Non-pigmented ciliary epithelial cell (primary cell): ENCODE measurements around the gene RNH1.
A peak's percentile ranks its signal among the peaks of the same experiment; 100 is the strongest.

Experiments used
- DNase-seq: peaks from one replicate; pipeline ENCODE4 v3.0.0-alpha.2; 2010; ENCODE audit warnings: low read depth

Gene RNH1

DNA sequence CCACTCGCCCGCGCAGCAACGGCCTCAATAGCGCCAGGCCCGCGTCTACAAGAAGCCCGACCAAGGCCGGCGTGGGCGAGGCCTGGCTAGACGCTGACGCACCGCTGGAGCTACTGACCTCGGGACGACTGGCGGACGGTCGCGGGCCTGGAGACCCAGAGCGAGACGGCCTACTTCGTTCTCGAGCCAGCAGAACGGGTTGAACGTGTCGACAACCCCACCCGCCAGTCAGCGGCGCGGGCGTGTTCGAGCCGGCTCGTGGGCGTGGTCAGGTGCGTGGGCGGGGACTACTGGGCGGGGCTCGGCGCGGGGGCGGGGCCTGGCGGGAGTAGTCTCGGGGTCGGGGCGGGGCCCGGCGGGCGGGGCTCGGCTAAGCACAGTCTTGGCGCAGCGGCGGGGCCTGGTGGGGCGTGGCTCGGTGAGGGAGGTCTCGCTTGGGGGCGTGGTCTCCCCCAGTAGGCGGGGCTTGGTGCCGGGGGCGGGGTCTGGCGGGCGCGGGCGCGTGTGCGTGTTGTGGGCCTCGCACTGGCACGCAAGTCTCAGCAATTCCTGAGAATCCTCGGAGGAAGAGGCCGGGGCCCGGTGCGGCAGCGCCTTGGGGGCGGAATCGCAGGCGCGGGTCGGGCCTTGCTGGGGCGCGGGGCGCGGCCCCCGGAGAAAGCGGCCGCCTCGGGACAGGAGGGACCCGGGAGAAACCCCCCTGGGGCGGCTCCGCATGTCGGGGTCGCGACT, at the start of gene RNH1:
Gene RNH1 (minus strand): TSS at position 248 of the 732 bp plus-strand sequence. CDS start 5,080 bp downstream, outside the sequence.
- peak; percentile 55 for DNase-seq

- DNase-seq, result no peak
These were observed 49.0 kb upstream of the RNH1 start for GRCh38 chr11:555780-556661.

- no peak for DNase-seq
These were observed 48.3 kb upstream of the RNH1 start for GRCh38 chr11:555227-555779.

- DNase-seq, result no peak
These were observed 47.6 kb upstream of the RNH1 start for GRCh38 chr11:554428-555226.

- no peak for DNase-seq
These were observed 46.9 kb upstream of the RNH1 start for GRCh38 chr11:553988-554340.

GRCh38 chr11:553083-553987, 46.3 kb upstream of the RNH1 start:
- no peak for DNase-seq

- no peak for DNase-seq
These were observed 44.6 kb upstream of the RNH1 start for GRCh38 chr11:551596-551995.

DNA sequence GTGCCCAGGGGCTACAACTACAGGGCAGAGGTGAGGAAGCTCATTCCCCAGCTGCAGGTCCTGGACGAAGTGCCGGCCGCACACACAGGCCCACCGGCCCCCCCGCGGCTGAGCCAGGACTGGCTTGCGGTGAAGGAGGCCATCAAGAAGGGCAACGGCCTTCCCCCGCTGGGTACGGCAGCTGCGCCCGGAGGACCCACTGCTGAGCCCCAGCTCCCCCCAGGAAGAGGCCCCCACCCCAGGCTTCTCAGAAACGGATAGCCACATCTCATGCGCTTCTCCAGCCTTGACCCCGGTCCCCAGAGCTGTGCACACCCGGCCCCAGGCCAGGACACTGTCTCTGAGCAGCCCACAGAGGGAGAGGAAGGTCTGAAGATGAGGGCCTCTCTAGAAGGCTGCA, 44.1 kb upstream of the RNH1 start:
- DNase-seq, result no peak

DNA sequence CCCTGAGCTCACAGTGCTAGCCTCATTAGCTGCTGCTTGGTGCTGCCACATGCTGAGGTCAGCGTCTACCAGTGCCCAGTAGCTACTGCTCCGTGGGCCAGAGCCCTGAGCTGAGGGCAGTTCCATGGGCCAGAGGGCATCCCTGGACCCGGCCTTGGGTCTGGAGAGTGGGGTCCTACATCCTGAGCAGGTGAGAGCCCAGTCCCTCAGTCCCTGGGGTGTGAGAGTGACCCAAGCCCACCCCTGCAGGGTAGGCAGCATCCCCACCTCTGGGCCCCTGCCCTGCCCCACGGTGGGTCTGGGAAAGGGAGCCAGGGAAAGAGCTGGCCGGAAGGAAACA, 43.7 kb upstream of the RNH1 start:
- DNase-seq, result no peak

DNA sequence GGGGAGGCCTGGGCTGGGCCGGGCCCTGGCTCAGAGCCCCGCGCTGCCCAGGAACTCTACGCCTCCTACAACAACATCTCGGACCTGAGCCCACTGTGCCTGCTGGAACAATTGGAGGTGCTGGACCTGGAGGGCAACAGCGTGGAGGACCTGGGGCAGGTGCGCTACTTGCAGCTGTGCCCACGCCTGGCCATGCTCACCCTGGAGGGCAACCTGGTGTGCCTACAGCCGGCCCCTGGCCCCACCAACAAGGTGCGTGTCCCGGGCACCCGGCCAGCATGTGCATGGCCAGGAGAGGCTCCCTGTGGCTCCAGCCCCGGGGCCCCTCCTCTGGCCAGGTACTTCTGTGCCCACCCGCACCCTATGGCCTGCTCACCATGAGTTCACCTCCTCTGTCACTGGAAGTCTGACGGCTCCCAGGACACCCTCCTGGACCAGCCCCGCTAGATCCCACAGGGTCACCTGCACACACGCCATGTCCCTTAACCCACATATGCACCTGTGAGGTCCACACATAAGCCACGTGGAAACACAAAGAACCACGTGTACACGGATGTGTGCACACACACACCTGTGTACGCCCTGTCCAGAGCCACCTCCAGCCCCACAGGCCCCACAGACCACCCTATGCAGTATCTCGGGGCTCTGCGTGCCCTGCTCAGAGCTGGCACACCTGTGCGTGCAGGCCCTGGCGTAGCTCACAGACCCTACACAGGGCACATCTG, 43.1 kb upstream of the RNH1 start:
- no peak for DNase-seq

- DNase-seq, result no peak
These were observed 41.9 kb upstream of the RNH1 start for GRCh38 chr11:548700-549603.

DNA sequence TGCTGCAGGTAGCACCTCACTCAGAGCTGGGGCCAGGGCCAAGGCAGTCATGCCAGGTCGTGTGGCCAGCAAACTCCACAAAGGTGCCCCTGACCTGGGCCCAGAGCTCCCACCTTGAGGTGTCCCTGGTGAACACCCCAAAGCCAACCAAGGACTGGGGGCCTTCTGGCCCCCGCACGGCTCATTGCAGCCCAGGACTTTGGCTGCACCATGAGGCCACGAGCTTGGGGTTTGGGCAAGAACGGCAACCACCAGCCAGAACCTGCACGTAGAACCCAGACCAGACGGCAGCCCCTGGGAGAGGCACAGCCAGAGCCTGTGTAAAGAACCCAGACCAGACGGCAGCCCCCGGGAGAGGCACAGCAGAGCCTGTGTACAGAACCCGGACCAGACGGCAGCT, 38.1 kb upstream of the RNH1 start:
- no peak for DNase-seq

DNA sequence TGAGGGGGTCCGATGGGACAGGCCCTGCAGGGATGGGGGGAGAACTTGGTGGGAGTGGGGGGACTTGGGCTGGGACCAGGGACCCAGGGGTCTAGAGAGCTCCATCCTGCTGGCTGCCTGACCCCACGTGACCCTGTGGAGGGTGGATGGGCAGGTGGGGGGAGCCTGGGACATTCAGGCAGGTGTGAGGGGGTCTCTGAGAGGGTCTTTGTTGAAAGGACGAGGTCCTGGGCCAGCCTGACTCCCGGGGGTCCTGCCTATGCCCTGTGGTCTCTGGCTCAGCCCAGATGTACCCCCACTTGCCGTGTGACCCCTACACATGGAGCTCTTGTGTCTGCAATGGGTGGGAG, 37.8 kb upstream of the RNH1 start:
- DNase-seq, result no peak

GRCh38 chr11:541433-541885, 34.4 kb upstream of the RNH1 start:
- DNase-seq, result no peak

DNA sequence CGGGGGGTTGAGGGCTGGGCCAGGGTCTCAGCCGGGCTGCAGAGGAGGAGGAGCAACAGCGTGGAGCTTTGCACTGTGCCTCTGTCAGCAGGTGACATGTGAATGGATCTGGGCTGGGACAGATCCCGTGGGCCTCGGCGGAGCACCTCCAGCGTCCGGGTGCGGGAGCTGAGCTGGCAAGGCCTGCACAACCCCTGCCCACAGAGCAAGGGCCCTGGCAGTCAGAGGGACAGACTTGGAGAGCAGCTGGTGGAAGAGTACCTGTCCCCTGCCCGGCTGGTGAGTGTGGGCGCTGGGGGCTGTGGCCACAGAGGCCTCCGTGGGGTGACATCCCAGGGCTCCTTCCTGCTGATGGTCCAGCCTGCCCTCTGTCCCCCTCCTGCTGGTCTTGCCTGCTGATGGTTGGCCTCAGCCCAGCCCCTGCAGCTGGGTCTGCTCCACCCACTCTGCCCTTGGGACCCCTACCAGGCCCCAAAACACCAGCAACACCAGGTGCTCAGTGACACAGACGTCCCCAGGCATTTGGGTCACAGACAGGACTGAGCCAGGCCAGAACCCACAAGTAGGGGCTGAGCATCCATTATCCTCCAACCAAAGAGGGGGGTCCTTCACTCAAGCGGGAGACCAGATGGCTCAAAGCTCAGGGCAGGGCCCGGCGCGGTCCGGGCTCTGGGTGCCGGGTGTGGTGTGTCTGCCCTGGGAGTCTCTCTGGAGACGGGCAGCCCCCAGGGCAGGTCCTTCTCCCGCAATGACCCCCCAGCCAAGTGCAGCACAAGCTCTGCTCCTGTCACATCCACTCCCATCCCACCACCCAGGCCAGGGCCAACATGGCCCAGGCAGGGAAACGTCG, 33.8 kb upstream of the RNH1 start:
- no peak for DNase-seq

- no peak for DNase-seq
These were observed 33.0 kb upstream of the RNH1 start for GRCh38 chr11:539971-540481.

DNA sequence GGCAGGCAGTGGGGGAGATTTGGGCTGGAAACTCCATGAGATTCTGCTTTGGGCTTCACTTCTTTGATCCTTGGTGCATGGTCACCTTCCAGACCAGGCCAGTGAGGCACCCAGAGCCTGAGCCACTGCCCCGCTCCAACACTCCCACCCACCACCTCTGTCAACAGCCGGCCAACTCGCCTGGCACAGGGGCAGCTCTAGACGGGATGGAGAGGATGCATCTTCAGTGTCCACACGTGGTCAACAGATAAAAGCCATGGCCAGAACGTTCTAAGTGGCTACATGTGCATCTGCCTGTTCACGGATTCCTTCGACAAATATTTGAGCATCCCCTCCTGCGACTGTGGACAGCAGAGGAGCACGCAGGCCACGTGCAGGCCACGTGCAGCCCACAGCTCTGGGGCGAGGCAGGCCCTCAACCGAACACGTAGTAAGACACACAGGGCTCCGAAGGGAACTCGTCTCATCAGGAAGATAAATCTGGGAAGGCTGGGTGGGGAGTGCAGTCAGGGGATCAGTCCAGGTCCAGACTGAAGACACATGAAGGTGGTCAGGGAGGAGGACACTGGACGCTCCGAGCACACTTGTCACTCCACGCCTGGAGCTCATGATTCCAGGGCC, 31.5 kb upstream of the RNH1 start:
- no peak for DNase-seq
